H9 (cell line): ENCODE measurements around the gene ZNF296. TPM values are rescaled to one million over a fixed set of nuclear protein-coding genes. Genes with fewer than 3 reads are reported as not detected.

Experiments
- DNase-seq: peaks from one replicate; pipeline ENCODE4 v3.0.0-alpha.2; 2017
- H2AFZ ChIP-seq: one replicate; pipeline ENCODE4 v1.6.1; 2013; ENCODE audit warnings: mild to moderate bottlenecking, low read length, control low read depth, moderate library complexity
- H2AK5ac ChIP-seq: 2 replicates; pipeline ENCODE4 v1.6.1; 2013; ENCODE audit warnings: low read length, control low read depth, mixed read lengths; ENCODE audit not compliant: insufficient read length
- H2BK120ac ChIP-seq: one replicate; pipeline ENCODE4 v1.6.1; 2013; ENCODE audit warnings: low read depth, mild to moderate bottlenecking, low read length, control low read depth, inconsistent platforms; ENCODE audit not compliant: poor library complexity, severe bottlenecking
- H2BK12ac ChIP-seq: 2 replicates; pipeline ENCODE4 v1.6.1; 2013; ENCODE audit warnings: low read length, control low read depth, mixed read lengths, low read depth; ENCODE audit not compliant: insufficient read length
- H2BK15ac ChIP-seq: 2 replicates; pipeline ENCODE4 v1.6.1; 2013; ENCODE audit warnings: low read depth, low read length, control low read depth
- H2BK20ac ChIP-seq: one replicate; pipeline ENCODE4 v1.6.1; 2013; ENCODE audit warnings: low read depth, mild to moderate bottlenecking, low read length, control low read depth, inconsistent platforms; ENCODE audit not compliant: poor library complexity, severe bottlenecking
- H2BK5ac ChIP-seq: 2 replicates; pipeline ENCODE4 v1.6.1; 2013; ENCODE audit warnings: low read length, control low read depth, mixed read lengths; ENCODE audit not compliant: insufficient read length
- H3K14ac ChIP-seq: 2 replicates; pipeline ENCODE4 v1.6.1; 2013; ENCODE audit warnings: low read length, control low read depth; ENCODE audit not compliant: insufficient read depth
- H3K18ac ChIP-seq: 2 replicates; pipeline ENCODE4 v1.6.1; 2013; ENCODE audit warnings: low read depth, mild to moderate bottlenecking, mixed read lengths, low read length, control low read depth; ENCODE audit not compliant: insufficient read length
- H3K23ac ChIP-seq: 2 replicates; pipeline ENCODE4 v1.6.1; 2013; ENCODE audit warnings: low read length, control low read depth, mixed read lengths, low read depth; ENCODE audit not compliant: insufficient read length
- H3K23me2 ChIP-seq: 2 replicates; pipeline ENCODE4 v1.6.1; 2013; ENCODE audit warnings: low read depth, mild to moderate bottlenecking, mixed read lengths, low read length, control low read depth; ENCODE audit not compliant: insufficient read length, poor library complexity, severe bottlenecking
- H3K27ac ChIP-seq: 2 replicates; pipeline ENCODE4 v1.5.1; 2013; ENCODE audit warnings: low read length, control low read depth, mixed read lengths, low read depth; ENCODE audit not compliant: insufficient read length
- H3K27me3 ChIP-seq: 2 replicates; pipeline ENCODE4 v1.6.1; 2013; ENCODE audit warnings: low read length, control low read depth, inconsistent platforms; ENCODE audit not compliant: insufficient read depth
- H3K4ac ChIP-seq: 2 replicates; pipeline ENCODE4 v1.6.1; 2013; ENCODE audit warnings: low read depth, mild to moderate bottlenecking, control low read depth, inconsistent platforms, low read length, moderate library complexity
- H3K4me1 ChIP-seq: 2 replicates; pipeline ENCODE4 v1.6.1; 2013; ENCODE audit warnings: low read length, control low read depth, inconsistent platforms; ENCODE audit not compliant: insufficient read depth
- H3K4me2 ChIP-seq: 2 replicates; pipeline ENCODE4 v1.6.1; 2013; ENCODE audit warnings: low read length, control low read depth, mixed read lengths; ENCODE audit not compliant: insufficient read length, insufficient read depth
- H3K56ac ChIP-seq: 2 replicates; pipeline ENCODE4 v1.6.1; 2013; ENCODE audit warnings: low read depth, mild to moderate bottlenecking, mixed read lengths, low read length, control low read depth; ENCODE audit not compliant: insufficient read length
- H3K79me1 ChIP-seq: 2 replicates; pipeline ENCODE4 v1.6.1; 2013; ENCODE audit warnings: low read depth, mild to moderate bottlenecking, moderate library complexity, low read length, control low read depth, inconsistent platforms; ENCODE audit not compliant: insufficient read depth, poor library complexity, severe bottlenecking
- H3K79me2 ChIP-seq: 2 replicates; pipeline ENCODE4 v1.6.1; 2013; ENCODE audit warnings: low read length, control low read depth, inconsistent platforms; ENCODE audit not compliant: insufficient read depth
- H3K9ac ChIP-seq: 2 replicates; pipeline ENCODE4 v1.6.1; 2013; ENCODE audit warnings: low read length, control low read depth, mixed read lengths; ENCODE audit not compliant: insufficient read length; ENCODE audit errors: extremely low read depth
- H3K9me3 ChIP-seq: one replicate; pipeline ENCODE4 v1.6.1; 2013; ENCODE audit warnings: low read depth, low read length, inconsistent platforms; ENCODE audit not compliant: control insufficient read depth
- H3T11ph ChIP-seq: one replicate; pipeline ENCODE4 v1.6.1; 2013; ENCODE audit warnings: mild to moderate bottlenecking, low read length, control low read depth, inconsistent platforms
- H4K20me1 ChIP-seq: one replicate; pipeline ENCODE4 v1.6.1; 2013; ENCODE audit not compliant: control insufficient read depth, insufficient read length, insufficient read depth
- H4K5ac ChIP-seq: 2 replicates; pipeline ENCODE4 v1.6.1; 2013; ENCODE audit warnings: low read depth, mild to moderate bottlenecking, mixed read lengths, low read length, control low read depth; ENCODE audit not compliant: insufficient read length
- H4K8ac ChIP-seq: replicated peaks from 2 replicates; pipeline ENCODE4 v1.6.1; 2013; ENCODE audit warnings: low read length, control low read depth, mixed read lengths, low read depth; ENCODE audit not compliant: insufficient read length
- H4K91ac ChIP-seq: 2 replicates; pipeline ENCODE4 v1.6.1; 2013; ENCODE audit warnings: low read depth, mild to moderate bottlenecking, moderate library complexity, mixed read lengths, low read length, control low read depth; ENCODE audit not compliant: insufficient read length
- H3K27ac Mint-ChIP-seq, 3 experiments: 2 replicates in 2 of 3; 3 replicates in 1 of 3; pipeline ENCODE4 v1.8.0; 2020 to 2021; ENCODE audit warnings: mixed read lengths in 3 of 3, mild to moderate bottlenecking in 1 of 3, moderate library complexity in 1 of 3
- H3K27me3 Mint-ChIP-seq: 2 replicates; pipeline ENCODE4 v1.8.0; 2021; ENCODE audit warnings: low read depth, mild to moderate bottlenecking, moderate library complexity, mixed read lengths
- H3K36me3 Mint-ChIP-seq, 3 experiments: 2 replicates in 2 of 3; 3 replicates in 1 of 3; pipeline ENCODE4 v1.8.0; 2020 to 2021; ENCODE audit warnings: low read depth in 3 of 3, mixed read lengths in 3 of 3; ENCODE audit not compliant: insufficient read depth in 1 of 3
- H3K4me1 Mint-ChIP-seq, 2 experiments: 2 replicates each; pipeline ENCODE4 v1.8.0; 2020; ENCODE audit warnings: mixed read lengths in 2 of 2
- H3K4me3 Mint-ChIP-seq, 2 experiments: 2 replicates in 1 of 2; 3 replicates in 1 of 2; pipeline ENCODE4 v1.8.0; 2020 to 2021; ENCODE audit warnings: mild to moderate bottlenecking in 2 of 2, mixed read lengths in 2 of 2, moderate library complexity in 1 of 2
- H3K9me3 Mint-ChIP-seq, 2 experiments: 2 replicates in 1 of 2; 3 replicates in 1 of 2; pipeline ENCODE4 v1.8.0; 2020; ENCODE audit warnings: mild to moderate bottlenecking in 2 of 2, mixed read lengths in 2 of 2, moderate library complexity in 1 of 2
- WGBS: extraction: QIAGEN DNeasy Blood & Tissue Kit; methylation state at CpG from one replicate; pipeline ENCODE4 v1.1.7; 2013; ENCODE audit warnings: missing lambda C conversion rate, low lambda C conversion rate, mixed read lengths; ENCODE audit not compliant: insufficient read length; ENCODE audit errors: extremely low coverage; 5-methylcytosine and 5-hydroxymethylcytosine counted together
- total RNA-seq: library from RNA; stranded (reverse); gene quantifications from 2 replicates; pipeline ENCODE4 v1.2.1, GENCODE V29; 2021
- TF ChIP-seq, protein P1 (sequence below): fragments of 200-600 bp; sonication (generic); conservative IDR thresholded peaks from 3 replicates; pipeline ENCODE4 v1.8.0; 2021; ENCODE audit warnings: antibody characterized with exemption, mild to moderate bottlenecking

The ZNF296 gene
- total RNA-seq, 1 experiment from 2014 or later = 14.8 TPM

GRCh38 chr19:45090606-45091005, 14.3 kb upstream of the ZNF296 start:
- peak overlapping the region; percentile 52 for H3K4me2 ChIP-seq
- H3K4ac ChIP-seq = no peak overlapping the region
- no peaks in the 10 kb centered on the region for H3K27me3 ChIP-seq
- Mint-ChIP-seq H3K9me3 (no peaks in the 10 kb centered on the region; a peak in 1 of 5 replicates), H3K27ac (peak overlapping the region; percentile 79 to 97 (median 92); a peak in 5 of 7 replicates), H3K27me3 (no peaks in the 10 kb centered on the region; the same call in 1 of the 2 replicates), H3K36me3 (peaks cover 16 to 56% (median 36%) of the 10 kb centered on the region in 3 experiments; a peak in 6 of 7 replicates), H3K4me3 (peak overlapping the region; percentile 87 to 90), H3K4me1 (peaks cover 31% of the 10 kb centered on the region in 2 experiments)
- no peak overlapping the region for H3K27ac ChIP-seq
- H3T11ph ChIP-seq = no peak overlapping the region
- no peak overlapping the region for H3K23ac ChIP-seq
- H4K5ac ChIP-seq = no peak overlapping the region
- no peak overlapping the region for H2BK12ac ChIP-seq
- H2BK5ac ChIP-seq = no peak overlapping the region
- H3K14ac ChIP-seq = no peak overlapping the region
- TF ChIP-seq, protein P1, sequence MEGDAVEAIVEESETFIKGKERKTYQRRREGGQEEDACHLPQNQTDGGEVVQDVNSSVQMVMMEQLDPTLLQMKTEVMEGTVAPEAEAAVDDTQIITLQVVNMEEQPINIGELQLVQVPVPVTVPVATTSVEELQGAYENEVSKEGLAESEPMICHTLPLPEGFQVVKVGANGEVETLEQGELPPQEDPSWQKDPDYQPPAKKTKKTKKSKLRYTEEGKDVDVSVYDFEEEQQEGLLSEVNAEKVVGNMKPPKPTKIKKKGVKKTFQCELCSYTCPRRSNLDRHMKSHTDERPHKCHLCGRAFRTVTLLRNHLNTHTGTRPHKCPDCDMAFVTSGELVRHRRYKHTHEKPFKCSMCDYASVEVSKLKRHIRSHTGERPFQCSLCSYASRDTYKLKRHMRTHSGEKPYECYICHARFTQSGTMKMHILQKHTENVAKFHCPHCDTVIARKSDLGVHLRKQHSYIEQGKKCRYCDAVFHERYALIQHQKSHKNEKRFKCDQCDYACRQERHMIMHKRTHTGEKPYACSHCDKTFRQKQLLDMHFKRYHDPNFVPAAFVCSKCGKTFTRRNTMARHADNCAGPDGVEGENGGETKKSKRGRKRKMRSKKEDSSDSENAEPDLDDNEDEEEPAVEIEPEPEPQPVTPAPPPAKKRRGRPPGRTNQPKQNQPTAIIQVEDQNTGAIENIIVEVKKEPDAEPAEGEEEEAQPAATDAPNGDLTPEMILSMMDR = no peak
- no peak overlapping the region for H2AK5ac ChIP-seq
- peaks cover 3% of the 10 kb centered on the region for H3K79me1 ChIP-seq
- no peak overlapping the region for H2BK15ac ChIP-seq
- H2AFZ ChIP-seq = no peak overlapping the region
- no peak overlapping the region for H3K56ac ChIP-seq
- peaks cover 9% of the 10 kb centered on the region for H3K23me2 ChIP-seq
- no CpG with 5 or more reads among the region's 5 CpGs for WGBS
- H3K4me1 ChIP-seq = no peaks in the 10 kb centered on the region; the same call in 1 of the 2 replicates
- H2BK20ac ChIP-seq = no peak overlapping the region
- H3K18ac ChIP-seq = peak overlapping the region; percentile 54
- H4K91ac ChIP-seq = no peak overlapping the region
- H3K9me3 ChIP-seq = no peaks in the 10 kb centered on the region
- no peak for DNase-seq
- no peak overlapping the region for H3K9ac ChIP-seq
- no peak overlapping the region for H2BK120ac ChIP-seq
- peaks cover 20% of the 10 kb centered on the region; the same call in 1 of the 2 replicates for H3K79me2 ChIP-seq
- no peaks in the 10 kb centered on the region for H4K20me1 ChIP-seq
- H4K8ac ChIP-seq = no peak overlapping the region
